Measurements from ENCODE around the gene ZNF18.

ZNF18 gene

DNA sequence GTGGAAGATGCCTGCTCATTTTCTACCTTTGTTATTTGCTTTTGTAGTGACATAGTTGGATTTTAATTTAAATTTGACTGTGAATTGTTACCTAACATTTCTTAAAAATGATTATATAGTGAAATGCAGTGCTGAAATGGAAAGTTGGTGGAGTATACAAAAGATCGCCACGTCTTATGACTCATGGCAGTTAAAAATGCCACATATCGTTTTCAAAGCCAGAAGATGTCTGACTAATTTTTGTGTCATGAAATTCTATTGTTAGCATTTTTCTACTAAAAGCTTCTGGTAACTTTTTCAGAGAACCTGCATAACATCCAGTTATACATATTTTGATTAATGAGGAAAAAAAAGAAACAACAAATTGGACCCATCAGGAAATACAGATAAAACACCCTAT, 44.0 kb upstream of the ZNF18 start:
- Histone ChIP-seq H3K4me1 (ENCODE audit: low read length) (no peaks in the 10 kb centered on the region), H3K27me3 (replicated peaks; ENCODE audit: insufficient read depth, low read length) (no peaks in the 10 kb centered on the region), H3K9me3 (replicated peaks; ENCODE audit: insufficient read depth, low read length) (no peaks in the 10 kb centered on the region), H3K4me2 (ENCODE audit: low read depth, low read length) (no peak overlapping the region), H4K20me1 (ENCODE audit: insufficient read depth, low read length) (no peaks in the 10 kb centered on the region), H2AFZ (ENCODE audit: low read length) (no peak overlapping the region), H3K27ac (ENCODE audit: low read length) (no peak overlapping the region), H3K36me3 (replicated peaks; ENCODE audit: insufficient read depth, low read length) (no peaks in the 10 kb centered on the region), H3F3A (ENCODE audit: insufficient read depth, low read length) (no peaks in the 10 kb centered on the region), H3K9me2 (replicated peaks; ENCODE audit: insufficient read depth, low read length) (no peaks in the 10 kb centered on the region), H3K4me3 (ENCODE audit: low read length) (no peak overlapping the region), H3K9ac (ENCODE audit: low read length) (no peak overlapping the region), H3K79me2 (ENCODE audit: low read length) (peaks cover 57% of the 10 kb centered on the region)
- TF ChIP-seq EZH2 (optimal IDR thresholded peaks at IDR 0.05; ENCODE audit: low read depth, low read length) (no peak), EZH2phosphoT487 (IDR thresholded peaks at IDR 0.05; ENCODE audit: low read length) (no peak)
- TF ChIP-seq, protein P1, sequence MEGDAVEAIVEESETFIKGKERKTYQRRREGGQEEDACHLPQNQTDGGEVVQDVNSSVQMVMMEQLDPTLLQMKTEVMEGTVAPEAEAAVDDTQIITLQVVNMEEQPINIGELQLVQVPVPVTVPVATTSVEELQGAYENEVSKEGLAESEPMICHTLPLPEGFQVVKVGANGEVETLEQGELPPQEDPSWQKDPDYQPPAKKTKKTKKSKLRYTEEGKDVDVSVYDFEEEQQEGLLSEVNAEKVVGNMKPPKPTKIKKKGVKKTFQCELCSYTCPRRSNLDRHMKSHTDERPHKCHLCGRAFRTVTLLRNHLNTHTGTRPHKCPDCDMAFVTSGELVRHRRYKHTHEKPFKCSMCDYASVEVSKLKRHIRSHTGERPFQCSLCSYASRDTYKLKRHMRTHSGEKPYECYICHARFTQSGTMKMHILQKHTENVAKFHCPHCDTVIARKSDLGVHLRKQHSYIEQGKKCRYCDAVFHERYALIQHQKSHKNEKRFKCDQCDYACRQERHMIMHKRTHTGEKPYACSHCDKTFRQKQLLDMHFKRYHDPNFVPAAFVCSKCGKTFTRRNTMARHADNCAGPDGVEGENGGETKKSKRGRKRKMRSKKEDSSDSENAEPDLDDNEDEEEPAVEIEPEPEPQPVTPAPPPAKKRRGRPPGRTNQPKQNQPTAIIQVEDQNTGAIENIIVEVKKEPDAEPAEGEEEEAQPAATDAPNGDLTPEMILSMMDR (IDR thresholded peaks at IDR 0.05; ENCODE audit: low read length), result no peak
- DNase-seq, result no peak

DNA sequence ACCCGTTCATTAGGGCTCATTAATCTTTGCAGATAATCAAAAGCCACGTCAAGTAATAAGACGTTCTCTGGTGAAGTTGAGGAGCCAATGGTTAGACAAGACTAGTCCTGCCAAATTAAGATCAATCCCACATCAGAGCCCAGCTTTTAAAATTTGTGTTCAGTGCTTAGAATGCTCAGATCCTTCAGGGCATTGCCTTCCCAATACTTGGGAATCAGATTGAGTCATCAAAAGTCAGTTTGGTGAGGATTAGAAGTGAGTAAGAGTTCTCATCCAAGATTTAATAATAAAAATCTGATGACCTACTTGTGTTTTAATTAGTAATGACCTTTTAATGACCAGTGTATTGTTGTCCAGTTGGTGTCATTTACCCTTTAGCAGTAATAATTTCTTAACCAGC, 43.2 kb upstream of the ZNF18 start:
- no peaks in the 10 kb centered on the region for H3K27me3 ChIP-seq (replicated peaks; ENCODE audit: insufficient read depth, low read length)
- peaks cover 50% of the 10 kb centered on the region for H3K79me2 ChIP-seq (ENCODE audit: low read length)
- no peak overlapping the region for H3K9ac ChIP-seq (ENCODE audit: low read length)
- no peaks in the 10 kb centered on the region for H3F3A ChIP-seq (ENCODE audit: insufficient read depth, low read length)
- H3K4me3 ChIP-seq (ENCODE audit: low read length), result no peak overlapping the region
- no peak overlapping the region for H2AFZ ChIP-seq (ENCODE audit: low read length)
- TF ChIP-seq, protein P1 (IDR thresholded peaks at IDR 0.05; ENCODE audit: low read length), result no peak
- H3K9me3 ChIP-seq (replicated peaks; ENCODE audit: insufficient read depth, low read length), result no peaks in the 10 kb centered on the region
- no peaks in the 10 kb centered on the region for H3K36me3 ChIP-seq (replicated peaks; ENCODE audit: insufficient read depth, low read length)
- DNase-seq, result no peak
- H4K20me1 ChIP-seq (ENCODE audit: insufficient read depth, low read length), result no peaks in the 10 kb centered on the region
- no peaks in the 10 kb centered on the region for H3K4me1 ChIP-seq (ENCODE audit: low read length)
- H3K27ac ChIP-seq (ENCODE audit: low read length), result no peak overlapping the region
- H3K4me2 ChIP-seq (ENCODE audit: low read depth, low read length), result no peak overlapping the region
- H3K9me2 ChIP-seq (replicated peaks; ENCODE audit: insufficient read depth, low read length), result no peaks in the 10 kb centered on the region

DNA sequence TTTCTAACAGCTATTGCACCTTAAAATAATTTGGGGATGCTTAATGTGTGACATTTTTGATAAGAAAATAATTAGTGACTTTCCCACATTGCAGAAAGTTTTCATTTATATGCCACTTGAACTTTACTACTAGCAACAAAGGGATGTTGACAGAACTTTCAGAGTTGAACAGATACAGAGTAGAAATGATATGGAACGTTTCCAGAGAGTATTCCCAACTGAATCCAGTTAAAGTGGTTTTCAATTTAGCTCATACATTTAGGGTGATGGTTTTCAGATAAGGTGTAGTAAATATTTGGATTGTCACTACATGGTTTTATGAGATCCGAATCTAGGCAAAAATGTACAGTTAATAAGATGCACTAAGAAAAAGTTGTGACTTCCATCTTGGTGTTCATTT, 40.7 kb upstream of the ZNF18 start:
- no peak for TF ChIP-seq EZH2phosphoT487 (IDR thresholded peaks at IDR 0.05; ENCODE audit: low read length)
- Histone ChIP-seq H3K9me3 (replicated peaks; ENCODE audit: insufficient read depth, low read length) (no peaks in the 10 kb centered on the region), H4K20me1 (ENCODE audit: insufficient read depth, low read length) (no peaks in the 10 kb centered on the region), H3K9ac (ENCODE audit: low read length) (no peak overlapping the region), H2AFZ (ENCODE audit: low read length) (no peak overlapping the region), H3K79me2 (ENCODE audit: low read length) (peaks cover 44% of the 10 kb centered on the region), H3K27ac (ENCODE audit: low read length) (no peak overlapping the region), H3K9me2 (replicated peaks; ENCODE audit: insufficient read depth, low read length) (no peaks in the 10 kb centered on the region), H3K4me2 (ENCODE audit: low read depth, low read length) (no peak overlapping the region), H3K4me3 (ENCODE audit: low read length) (no peak overlapping the region), H3F3A (ENCODE audit: insufficient read depth, low read length) (no peaks in the 10 kb centered on the region), H3K36me3 (replicated peaks; ENCODE audit: insufficient read depth, low read length) (no peaks in the 10 kb centered on the region), H3K4me1 (ENCODE audit: low read length) (no peaks in the 10 kb centered on the region), H3K27me3 (replicated peaks; ENCODE audit: insufficient read depth, low read length) (no peaks in the 10 kb centered on the region)
- DNase-seq, result no peak

DNA sequence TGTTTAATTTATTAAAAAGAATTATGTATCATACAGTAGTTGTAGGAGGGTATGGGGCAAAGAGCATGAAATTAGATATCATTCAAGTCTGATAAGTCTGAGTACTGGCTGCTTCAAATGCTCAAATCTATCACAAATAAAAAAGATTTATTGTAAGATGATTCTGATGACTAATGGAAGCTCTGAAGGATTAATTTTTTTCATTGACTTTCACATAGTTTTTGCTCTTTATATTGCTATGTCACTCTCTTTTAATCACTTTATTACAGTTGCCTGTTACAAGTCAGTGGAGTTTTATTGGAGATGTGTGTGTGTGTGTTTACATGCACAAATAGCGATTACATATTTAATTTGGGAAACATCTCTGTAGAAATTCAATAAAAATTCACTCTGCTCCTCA, 38.4 kb upstream of the ZNF18 start:
- TF ChIP-seq EZH2 (optimal IDR thresholded peaks at IDR 0.05; ENCODE audit: low read depth, low read length) (no peak), EZH2phosphoT487 (IDR thresholded peaks at IDR 0.05; ENCODE audit: low read length) (no peak)
- TF ChIP-seq, protein P1 (IDR thresholded peaks at IDR 0.05; ENCODE audit: low read length), result no peak
- Histone ChIP-seq H3K79me2 (ENCODE audit: low read length) (peaks cover 49% of the 10 kb centered on the region), H3K9ac (ENCODE audit: low read length) (no peak overlapping the region), H3K9me3 (replicated peaks; ENCODE audit: insufficient read depth, low read length) (no peaks in the 10 kb centered on the region), H4K20me1 (ENCODE audit: insufficient read depth, low read length) (no peaks in the 10 kb centered on the region), H2AFZ (ENCODE audit: low read length) (no peak overlapping the region), H3K27me3 (replicated peaks; ENCODE audit: insufficient read depth, low read length) (no peaks in the 10 kb centered on the region), H3K4me2 (ENCODE audit: low read depth, low read length) (no peak overlapping the region), H3K4me1 (ENCODE audit: low read length) (no peaks in the 10 kb centered on the region), H3K36me3 (replicated peaks; ENCODE audit: insufficient read depth, low read length) (no peaks in the 10 kb centered on the region), H3K4me3 (ENCODE audit: low read length) (no peak overlapping the region), H3F3A (ENCODE audit: insufficient read depth, low read length) (no peaks in the 10 kb centered on the region), H3K27ac (ENCODE audit: low read length) (no peak overlapping the region), H3K9me2 (replicated peaks; ENCODE audit: insufficient read depth, low read length) (no peaks in the 10 kb centered on the region)
- DNase-seq, result no peak

Data from MM.1S (cell line).